Peyer's patch (tissue), 4 donors: Measurements from ENCODE around the gene MEN1. TPM values are rescaled to one million over a fixed set of nuclear protein-coding genes. Genes with fewer than 3 reads are reported as not detected.
A peak's percentile ranks its signal among the peaks of the same experiment; 100 is the strongest.

Source experiments
- DNase-seq, 3 donors: peaks; one replicate each; pipeline ENCODE4 v3.0.0-alpha.2; 2017 to 2019
- H3K27ac ChIP-seq, 4 donors: fragments of 200-600 bp; sonication (generic); one replicate each; pipeline ENCODE4 v1.5.1; 2016 to 2019
- H3K27me3 ChIP-seq, 2 donors: fragments of 200-600 bp; sonication (generic); one replicate each; pipeline ENCODE4 v1.5.1; 2019
- H3K36me3 ChIP-seq, 3 donors: fragments of 200-600 bp; sonication (generic); one replicate each; pipeline ENCODE4 v1.5.1; 2016 to 2019
- H3K4me1 ChIP-seq, 4 donors: fragments of 200-600 bp; sonication (generic); one replicate each; pipeline ENCODE4 v1.5.1; 2016 to 2019
- H3K4me3 ChIP-seq, 4 donors: fragments of 200-600 bp; sonication (generic); 1 replicate in 3 of 4; 2 replicates in 1 of 4; pipeline ENCODE4 v1.5.1; 2016 to 2019; ENCODE audit warnings: mild to moderate bottlenecking in 1 of 4
- H3K9me3 ChIP-seq, 4 donors: fragments of 200-600 bp; sonication (generic); one replicate each; pipeline ENCODE4 v1.5.1; 2016 to 2019; ENCODE audit warnings: mild to moderate bottlenecking in 1 of 4
- POLR2A ChIP-seq, 2 donors: fragments of 450-650 bp; IDR thresholded peaks; one replicate each; pipeline ENCODE4 v1.5.1; 2017; ENCODE audit warnings: antibody characterized with exemption in 2 of 2, mild to moderate bottlenecking in 2 of 2, moderate library complexity in 2 of 2
- total RNA-seq, 4 donors: library from RNA; depleted of rRNA; stranded (reverse); fragments of >200 nt; gene quantifications; one replicate each; pipeline ENCODE4 v1.1.0, GENCODE V29; 2016
- TF ChIP-seq, protein P1 (sequence below), 6 experiments: fragments of 450-650 bp in 4 of 6; fragments of 200-600 bp in 2 of 6; sonication (generic) in 1 of 6; IDR thresholded peaks; one replicate each; pipeline ENCODE4 v1.5.1; 2017 to 2019; ENCODE audit warnings: antibody characterized with exemption in 6 of 6, mild to moderate bottlenecking in 3 of 6, moderate library complexity in 1 of 6

Gene MEN1
- total RNA-seq, 4 donors from 2014 or later: 20.3 to 47.0 (median 31.9) TPM

- Histone ChIP-seq H3K36me3 (peaks cover 0 to 33% (median 0%) of the 10 kb centered on the region in 3 donors), H3K9me3 (no peaks in the 10 kb centered on the region), H3K27me3 (no peaks in the 10 kb centered on the region), H3K4me3 (no peak overlapping the region), H3K27ac (peak overlapping the region in 1 of 4 donors; percentile 79), H3K4me1 (peaks cover 3 to 34% (median 20%) of the 10 kb centered on the region in 4 donors)
- DNase-seq: no peak
- TF ChIP-seq, protein P1, sequence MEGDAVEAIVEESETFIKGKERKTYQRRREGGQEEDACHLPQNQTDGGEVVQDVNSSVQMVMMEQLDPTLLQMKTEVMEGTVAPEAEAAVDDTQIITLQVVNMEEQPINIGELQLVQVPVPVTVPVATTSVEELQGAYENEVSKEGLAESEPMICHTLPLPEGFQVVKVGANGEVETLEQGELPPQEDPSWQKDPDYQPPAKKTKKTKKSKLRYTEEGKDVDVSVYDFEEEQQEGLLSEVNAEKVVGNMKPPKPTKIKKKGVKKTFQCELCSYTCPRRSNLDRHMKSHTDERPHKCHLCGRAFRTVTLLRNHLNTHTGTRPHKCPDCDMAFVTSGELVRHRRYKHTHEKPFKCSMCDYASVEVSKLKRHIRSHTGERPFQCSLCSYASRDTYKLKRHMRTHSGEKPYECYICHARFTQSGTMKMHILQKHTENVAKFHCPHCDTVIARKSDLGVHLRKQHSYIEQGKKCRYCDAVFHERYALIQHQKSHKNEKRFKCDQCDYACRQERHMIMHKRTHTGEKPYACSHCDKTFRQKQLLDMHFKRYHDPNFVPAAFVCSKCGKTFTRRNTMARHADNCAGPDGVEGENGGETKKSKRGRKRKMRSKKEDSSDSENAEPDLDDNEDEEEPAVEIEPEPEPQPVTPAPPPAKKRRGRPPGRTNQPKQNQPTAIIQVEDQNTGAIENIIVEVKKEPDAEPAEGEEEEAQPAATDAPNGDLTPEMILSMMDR (IDR thresholded peaks at IDR 0.05): no peak
- TF ChIP-seq POLR2A (IDR thresholded peaks at IDR 0.05): no peak
Measured at GRCh38 chr11:64804346-64805210, 5.8 kb downstream of the MEN1 start.

DNA sequence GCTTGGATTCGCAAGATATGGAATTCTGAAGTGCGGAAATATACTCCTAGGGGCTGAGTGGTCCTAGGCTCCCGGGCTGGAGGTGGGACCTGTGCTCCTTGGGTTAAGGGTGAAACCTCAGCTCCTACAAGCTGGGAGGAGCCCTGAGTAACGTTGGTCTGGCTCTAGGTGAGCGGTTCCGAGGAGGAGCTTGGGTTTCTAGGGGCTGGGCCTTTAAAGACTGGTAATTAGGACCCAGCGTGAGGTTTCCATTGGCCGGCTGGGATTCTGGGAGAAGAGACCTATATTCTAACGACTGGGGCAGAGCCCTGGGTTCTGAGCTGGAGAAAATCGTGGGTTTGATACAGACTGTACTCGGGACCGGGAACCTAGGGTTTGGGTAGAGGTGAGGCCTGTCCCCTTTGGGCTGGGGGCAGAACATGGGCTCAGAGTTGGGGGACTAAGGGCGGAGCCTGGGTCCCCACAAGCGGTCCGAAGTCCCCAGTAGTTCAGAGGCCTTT lies 6.5 kb downstream of the MEN1 start:
- no peaks in the 10 kb centered on the region for H3K27me3 ChIP-seq
- peak overlapping the region; percentile 68 to 87 (median 82) for H3K4me3 ChIP-seq
- TF ChIP-seq POLR2A (IDR thresholded peaks at IDR 0.05): no peak
- no peak for DNase-seq
- H3K36me3 ChIP-seq: peaks cover 0 to 33% (median 0%) of the 10 kb centered on the region in 3 donors
- peaks cover 0 to 29% (median 15%) of the 10 kb centered on the region in 4 donors for H3K4me1 ChIP-seq
- H3K9me3 ChIP-seq: no peaks in the 10 kb centered on the region
- H3K27ac ChIP-seq: peak overlapping the region; percentile 54 to 96 (median 84)

- TF ChIP-seq, protein P1 (IDR thresholded peaks at IDR 0.05): peak in 4 of 6 experiments; percentile 17 to 35 (median 24)
- peak in 1 of 2 donors; percentile 24 for TF ChIP-seq POLR2A (IDR thresholded peaks at IDR 0.05)
- Histone ChIP-seq H3K27me3 (no peaks in the 10 kb centered on the region), H3K27ac (peak within 1 kb of the TSS; percentile 60 to 96 (median 84)), H3K9me3 (no peaks in the 10 kb centered on the region), H3K4me3 (peak within 1 kb of the TSS; percentile 68 to 87 (median 82)), H3K4me1 (peaks cover 0 to 29% (median 18%) of the 10 kb centered on the region in 4 donors), H3K36me3 (peaks cover 0 to 33% (median 0%) of the 10 kb centered on the region in 3 donors)
- peak; percentile 89 to 96 (median 91) for DNase-seq
Measured at GRCh38 chr11:64803158-64803845, 7.0 kb downstream of the MEN1 start, which contains the start of gene MAP4K2. MAP4K2 (minus strand) TSS chr11:64803214; CDS start chr11:64803149, 65 bp downstream.

- no peaks in the 10 kb centered on the region for H3K9me3 ChIP-seq
- H3K4me3 ChIP-seq: peak overlapping the region; percentile 68 to 87 (median 82)
- H3K27me3 ChIP-seq: no peaks in the 10 kb centered on the region
- no peak for TF ChIP-seq POLR2A (IDR thresholded peaks at IDR 0.05)
- TF ChIP-seq, protein P1 (IDR thresholded peaks at IDR 0.05): no peak
- peak overlapping the region; percentile 60 to 96 (median 74) for H3K27ac ChIP-seq
- peaks cover 0 to 32% (median 0%) of the 10 kb centered on the region in 3 donors for H3K36me3 ChIP-seq
- peaks cover 0 to 29% (median 20%) of the 10 kb centered on the region in 4 donors for H3K4me1 ChIP-seq
- DNase-seq: peak in 2 of 3 donors; percentile 72
Measured at GRCh38 chr11:64802370-64803157, 7.8 kb downstream of the MEN1 start.

DNA sequence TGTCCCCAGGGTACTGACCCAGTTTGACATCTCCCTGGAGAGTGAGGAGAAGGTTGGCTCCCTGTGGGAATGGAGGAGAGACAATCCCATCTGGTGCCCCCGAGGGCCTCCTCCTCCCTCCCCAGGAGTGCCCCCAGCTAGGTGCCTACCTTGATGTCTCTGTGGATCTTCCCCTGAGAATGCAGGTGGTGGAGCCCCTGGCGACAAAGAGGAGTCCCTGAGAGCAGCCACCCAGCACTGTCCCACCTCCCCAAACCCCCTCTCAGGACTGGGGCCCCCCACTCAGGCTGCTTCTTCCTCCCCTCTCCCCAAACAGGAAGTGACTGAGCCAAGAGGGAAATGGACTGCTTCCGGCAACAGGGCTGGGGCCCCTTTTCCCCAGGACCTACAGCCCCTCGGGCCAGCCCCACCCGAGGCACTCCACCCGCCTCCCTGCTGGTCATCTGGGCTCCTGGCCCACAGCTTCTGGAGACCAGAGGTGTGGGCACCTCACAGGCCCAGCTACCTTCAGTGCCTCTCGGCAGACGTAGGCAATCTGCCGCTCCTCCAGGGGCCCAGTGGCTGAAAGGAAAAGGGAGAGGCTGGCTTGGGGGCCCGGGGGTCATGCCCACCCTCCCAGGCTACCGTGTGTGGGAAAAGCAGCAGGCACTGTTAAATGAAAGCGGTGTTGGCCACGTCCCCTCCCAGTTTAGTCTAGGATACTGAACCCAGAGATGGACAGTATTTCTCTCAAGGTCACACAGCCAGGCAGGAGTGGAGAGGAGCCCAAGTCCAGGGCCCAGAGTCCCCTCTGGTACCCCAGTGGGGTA lies 8.6 kb downstream of the MEN1 start:
- H3K4me3 ChIP-seq: peak overlapping the region; percentile 68 to 87 (median 82)
- DNase-seq: no peak
- H3K27ac ChIP-seq: peak overlapping the region; percentile 60 to 96 (median 74)
- TF ChIP-seq POLR2A (IDR thresholded peaks at IDR 0.05): no peak
- TF ChIP-seq, protein P1 (IDR thresholded peaks at IDR 0.05): no peak
- H3K36me3 ChIP-seq: peaks cover 0 to 29% (median 0%) of the 10 kb centered on the region in 3 donors
- H3K27me3 ChIP-seq: no peaks in the 10 kb centered on the region
- peaks cover 0 to 29% (median 20%) of the 10 kb centered on the region in 4 donors for H3K4me1 ChIP-seq
- H3K9me3 ChIP-seq: no peaks in the 10 kb centered on the region
